HL-60/S4 (cell line): ENCODE data around the gene CTSF.
"Not testable (repeated sequence)": the region's sequence is repeated elsewhere in the genome, so short reads cannot be mapped to it uniquely, and the experiment has no call there.

ENCODE experiments used
- in situ Hi-C: fragments of 300-500 bp; cut with MboI; formaldehyde crosslinking; loops from 2 replicates; pipeline ENCODE4 v1.14.3; 2022; ENCODE audit warnings: low sequenced_read_pairs

The CTSF gene

DNA sequence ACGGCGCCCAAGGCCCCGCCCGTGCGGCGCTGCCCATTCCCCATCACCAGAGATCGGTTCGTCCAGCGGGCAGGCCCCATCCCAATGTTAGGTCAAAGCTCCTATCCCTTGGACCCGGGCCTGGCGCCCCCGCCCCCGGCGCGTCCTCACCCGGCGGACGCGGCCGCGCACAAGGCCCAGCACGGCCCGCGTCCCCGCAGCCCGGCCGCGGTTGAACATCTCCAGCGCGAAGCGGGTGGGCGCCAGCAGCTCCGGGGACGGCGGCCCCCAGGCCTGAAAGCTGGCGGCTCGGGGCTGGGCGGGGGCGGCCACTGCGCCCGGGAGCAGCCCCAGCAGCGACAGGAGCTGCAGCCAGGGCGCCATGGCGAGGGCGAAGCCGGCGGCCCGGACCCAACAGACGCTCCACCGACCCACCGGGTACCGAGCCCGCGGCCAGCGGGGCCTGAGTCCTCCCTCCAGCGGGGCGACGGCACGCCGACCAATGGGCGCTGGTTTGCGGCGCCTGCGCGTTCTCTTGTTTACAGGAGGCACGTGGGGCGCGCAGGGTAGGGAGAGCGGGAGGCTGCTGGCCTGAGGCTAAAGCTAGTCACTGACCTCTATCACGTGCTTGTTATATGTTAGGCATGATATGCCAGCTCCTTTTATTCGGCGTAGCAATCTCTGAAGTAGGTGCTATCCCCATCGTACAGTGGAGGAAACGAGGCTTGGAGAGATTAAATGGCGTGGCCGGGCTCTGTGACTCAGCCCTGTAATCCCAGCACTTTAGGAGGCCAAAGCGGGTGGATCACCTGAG, at the start of gene CTSF:
TSS of gene CTSF (minus strand) at position 483 of the 793 bp plus-strand sequence. CDS start at position 363, 120 bp downstream.
- in situ Hi-C loops: no loop called here

DNA sequence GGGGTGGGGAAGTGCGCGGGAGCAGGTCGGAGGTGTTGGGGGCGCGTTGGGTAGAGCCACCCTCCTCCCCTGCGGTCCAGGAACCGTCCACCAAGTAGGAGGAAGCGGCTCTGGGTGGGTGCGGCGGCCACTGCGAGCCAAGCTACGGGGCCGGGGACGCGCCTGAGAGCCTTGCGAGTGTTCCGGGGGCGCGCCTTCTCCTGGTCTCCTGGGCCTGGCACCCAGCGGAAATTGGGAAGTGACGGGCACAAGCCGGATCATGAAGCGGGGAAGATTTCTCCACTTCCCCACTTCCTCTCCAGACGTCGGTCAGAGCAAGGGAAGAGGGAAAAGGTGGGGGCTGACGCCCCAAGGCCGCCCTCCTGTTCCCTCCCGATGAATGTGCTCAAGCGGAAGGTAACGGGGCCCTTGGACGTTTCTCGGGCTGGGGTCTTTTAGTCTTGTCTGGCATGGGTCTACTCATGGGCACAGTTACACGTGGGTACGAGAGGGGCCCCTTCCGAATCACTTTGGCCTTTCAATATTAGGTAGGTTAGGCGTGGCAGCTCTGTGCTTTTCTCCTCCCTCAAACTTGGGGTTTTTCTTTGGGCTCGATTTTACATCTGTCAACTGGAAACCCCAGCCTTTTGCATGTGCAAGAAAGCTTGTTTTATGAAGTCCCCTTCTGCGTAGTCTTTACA, 48.9 kb upstream of the CTSF start:
- in situ Hi-C loops: no loop called here

DNA sequence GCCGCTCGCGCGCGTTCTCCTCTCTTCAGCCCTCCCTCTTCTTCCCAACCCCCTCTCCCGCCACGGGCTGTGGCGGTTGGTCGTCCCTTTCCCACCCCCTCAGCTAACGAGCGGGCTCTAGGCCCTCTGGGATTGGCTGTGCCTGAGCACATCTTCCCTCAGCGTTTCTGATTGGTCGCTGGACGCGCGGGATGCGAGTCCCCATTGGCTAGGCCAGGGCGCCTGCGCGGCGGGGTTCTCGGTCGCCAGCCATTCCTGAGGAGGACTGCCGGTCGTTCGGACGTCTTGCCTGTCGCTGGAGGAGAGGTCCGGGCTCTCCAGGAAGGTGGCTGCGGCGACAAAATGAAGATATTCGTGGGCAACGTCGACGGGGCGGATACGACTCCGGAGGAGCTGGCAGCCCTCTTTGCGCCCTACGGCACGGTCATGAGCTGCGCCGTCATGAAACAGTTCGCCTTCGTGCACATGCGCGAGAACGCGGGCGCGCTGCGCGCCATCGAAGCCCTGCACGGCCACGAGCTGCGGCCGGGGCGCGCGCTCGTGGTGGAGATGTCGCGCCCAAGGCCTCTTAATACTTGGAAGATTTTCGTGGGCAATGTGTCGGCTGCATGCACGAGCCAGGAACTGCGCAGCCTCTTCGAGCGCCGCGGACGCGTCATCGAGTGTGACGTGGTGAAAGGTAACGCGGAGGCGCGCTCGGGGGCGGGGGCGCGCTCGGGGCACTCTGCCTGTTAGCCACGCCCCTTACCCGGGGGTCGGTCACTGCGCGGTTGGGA, 48.2 kb upstream of the CTSF start, which contains the start of gene RBM14:
TSS of gene RBM14 (plus strand) at position 252 of the 776 bp plus-strand sequence. CDS start at position 343, 91 bp downstream.
- in situ Hi-C loops: no loop called here

GRCh38 chr11:66614073-66614472, 45.7 kb upstream of the CTSF start:
- in situ Hi-C loops: no loop called here

DNA sequence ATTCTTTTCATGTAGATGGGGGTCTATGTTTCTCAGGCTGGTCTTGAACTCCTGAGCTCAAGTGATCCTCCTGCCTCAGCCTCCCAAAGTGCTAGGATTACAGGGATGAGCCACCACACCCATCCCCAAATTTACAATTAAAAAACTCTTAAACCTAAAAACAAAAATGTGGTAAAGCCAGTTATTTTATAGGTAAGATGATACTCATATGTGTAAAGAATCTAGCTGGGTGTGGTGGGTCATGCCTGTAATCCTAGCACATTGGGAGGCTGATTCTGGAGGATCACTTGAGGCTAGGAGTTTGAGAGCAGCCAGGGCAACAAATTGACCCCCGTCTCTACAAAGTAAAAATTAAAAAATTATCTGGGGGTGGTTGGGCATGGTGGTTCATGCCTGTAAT, 44.1 kb upstream of the CTSF start:
- in situ Hi-C loops: no loop called here

GRCh38 chr11:66609721-66610617, 41.6 kb upstream of the CTSF start:
- in situ Hi-C loops: no loop called here

- in situ Hi-C loops: no loop called here
Measured at GRCh38 chr11:66607126-66607834, 38.9 kb upstream of the CTSF start.

GRCh38 chr11:66606608-66607007, 38.2 kb upstream of the CTSF start:
- in situ Hi-C loops: not testable (repeated sequence)

DNA sequence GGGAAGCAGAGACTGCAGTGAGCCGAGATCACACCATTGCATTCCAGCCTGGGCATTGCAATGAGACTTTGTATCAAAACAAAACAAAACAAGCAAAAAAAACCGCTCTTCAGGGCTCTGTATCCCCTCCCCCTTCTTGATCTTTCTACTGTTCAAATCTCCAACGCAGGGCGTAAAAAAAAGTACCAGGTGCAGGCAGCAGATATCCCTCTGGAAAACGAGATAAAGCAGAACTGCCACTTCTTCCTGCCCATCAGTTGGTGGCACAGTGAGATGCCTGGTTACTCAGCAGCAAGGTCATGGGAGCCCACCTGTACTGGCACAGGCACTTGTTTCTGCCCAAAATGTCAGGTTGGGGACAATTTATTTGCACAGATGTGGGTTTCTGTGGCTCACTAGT, 35.7 kb upstream of the CTSF start:
- in situ Hi-C loops: no loop called here

GRCh38 chr11:66603072-66603471, 34.7 kb upstream of the CTSF start:
- in situ Hi-C loops: no loop called here

DNA sequence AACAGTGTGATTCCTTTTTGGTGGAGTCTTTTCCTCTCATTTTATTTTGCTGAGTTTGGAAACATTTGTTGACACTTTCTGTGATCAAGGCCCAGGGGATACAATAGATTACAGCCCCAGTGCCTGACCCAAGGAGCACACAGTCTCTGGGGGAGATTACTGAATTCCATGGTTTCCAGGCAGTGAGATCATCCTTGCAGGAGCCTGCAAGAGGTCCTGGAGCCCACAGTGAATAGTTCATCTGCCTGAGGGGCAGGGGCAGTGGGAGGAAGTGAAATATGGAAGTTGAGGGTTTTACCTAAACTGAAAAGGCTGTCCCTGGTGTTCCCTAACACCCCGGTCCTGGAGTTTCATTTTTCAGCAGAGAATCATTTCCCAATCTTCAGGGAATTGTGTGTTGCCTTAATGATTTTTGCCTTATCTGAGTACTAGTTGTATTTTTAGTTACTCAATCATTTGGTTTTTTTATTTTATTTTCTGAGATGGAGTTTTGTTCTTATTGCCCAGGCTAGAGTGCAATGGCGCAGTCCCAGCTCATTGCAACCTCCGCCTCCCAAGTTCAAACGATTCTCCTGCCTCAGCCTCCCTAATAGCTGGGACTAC, 32.3 kb upstream of the CTSF start:
- in situ Hi-C loops: no loop called here

- in situ Hi-C loops: no loop called here
Measured at GRCh38 chr11:66600219-66600618, 31.8 kb upstream of the CTSF start.

GRCh38 chr11:66598993-66599392, 30.6 kb upstream of the CTSF start:
- in situ Hi-C loops: no loop called here

DNA sequence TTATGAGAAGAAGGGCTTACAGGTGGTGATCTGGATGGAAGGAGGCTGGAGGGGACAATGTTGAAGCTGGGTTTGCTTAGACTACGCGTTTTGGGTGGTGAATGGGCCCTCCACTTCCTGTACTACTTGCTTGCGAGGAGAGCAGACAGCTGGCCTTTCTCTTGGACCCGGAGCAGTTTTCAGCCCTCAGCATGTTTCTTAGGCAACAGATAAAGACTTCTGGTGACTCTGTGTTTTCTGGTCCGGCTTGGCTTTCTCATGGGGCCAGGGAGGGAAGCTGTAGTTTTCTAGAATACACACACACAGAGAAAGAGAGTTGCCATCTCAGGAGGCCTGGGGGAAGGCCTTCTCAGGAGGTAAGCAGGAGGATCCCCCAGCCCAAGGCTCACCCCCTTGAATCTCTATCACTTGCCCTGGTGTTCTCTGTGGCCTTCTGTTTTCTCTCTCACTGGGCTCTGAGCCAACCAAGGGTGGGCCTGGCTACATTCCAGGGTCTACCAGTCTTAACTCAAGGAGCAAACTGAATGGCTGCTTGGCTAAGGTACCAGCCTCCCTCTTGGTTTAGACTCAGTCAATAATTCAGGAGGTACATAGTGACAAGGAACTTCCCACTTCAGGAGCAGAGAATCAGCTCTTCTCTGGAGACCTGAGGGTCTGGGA, 27.0 kb upstream of the CTSF start:
- in situ Hi-C loops: no loop called here

- in situ Hi-C loops: no loop called here
Measured at GRCh38 chr11:66593650-66594049, 25.2 kb upstream of the CTSF start.

DNA sequence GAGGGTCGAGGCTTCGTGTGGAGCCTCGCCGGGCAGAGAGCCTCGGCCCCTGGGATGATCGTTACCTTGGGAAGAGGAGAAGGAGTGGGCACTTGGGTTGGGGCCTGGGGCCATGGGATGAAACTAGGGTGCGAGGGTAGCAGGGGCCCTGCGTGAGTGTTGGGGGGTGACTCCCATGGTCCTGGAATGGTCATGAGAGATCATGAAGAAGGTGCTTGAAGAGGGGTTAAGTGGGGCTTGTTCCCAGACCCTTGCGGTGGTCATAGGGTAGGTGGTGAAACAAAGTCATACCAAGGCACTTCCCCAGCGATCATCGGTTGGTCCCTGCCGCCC, 24.9 kb upstream of the CTSF start:
- in situ Hi-C loops: no loop called here

DNA sequence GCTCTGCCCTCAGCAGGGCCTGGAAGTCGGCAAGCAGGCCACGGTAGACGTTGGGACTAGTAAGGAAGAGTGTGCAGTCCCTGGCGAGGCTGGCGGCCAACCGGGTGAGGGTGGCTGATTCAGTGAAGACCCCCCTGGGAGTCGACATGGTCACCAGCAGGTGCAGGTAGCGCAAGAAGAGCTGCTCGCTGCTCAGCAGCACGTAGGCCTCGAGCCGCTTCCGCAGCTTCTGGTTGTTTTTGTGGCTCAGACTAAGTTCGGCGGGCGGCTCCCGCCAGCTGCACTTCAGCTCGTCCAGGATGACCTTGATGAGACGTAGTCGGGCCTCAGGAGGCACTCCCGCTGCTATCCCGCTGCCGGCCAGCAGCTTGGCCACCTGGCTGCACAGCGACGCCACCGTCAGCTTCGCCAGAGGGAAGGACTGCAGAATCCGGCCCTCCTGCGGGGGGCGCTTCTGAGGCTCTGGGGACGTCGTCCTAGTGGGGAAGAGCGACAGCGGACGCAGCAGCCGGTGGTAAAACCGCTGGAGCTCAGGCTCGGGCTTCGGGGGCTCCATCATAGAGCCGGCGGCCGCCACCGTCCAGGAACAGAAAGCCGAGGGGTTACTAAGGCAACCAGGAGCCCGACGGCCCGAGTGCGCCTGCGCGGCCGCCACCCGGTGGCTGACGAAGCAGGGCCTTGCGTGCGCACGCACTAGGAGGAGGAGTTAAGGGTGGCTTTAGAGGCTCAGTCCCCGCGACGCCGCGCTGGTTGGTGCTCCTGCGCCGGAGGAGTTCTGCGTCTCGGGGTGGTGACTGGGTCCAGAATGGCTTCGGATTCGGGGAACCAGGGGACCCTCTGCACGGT, 24.3 kb upstream of the CTSF start, which contains the start of the genes CCDC87 and CCS:
TSS of gene CCDC87 (minus strand) at position 607 of the 846 bp plus-strand sequence. CDS start at position 559, 48 bp downstream.
TSS of gene CCS (plus strand) at position 729 of the 846 bp plus-strand sequence. CDS start at position 806, 77 bp downstream.
- in situ Hi-C loops: no loop called here

DNA sequence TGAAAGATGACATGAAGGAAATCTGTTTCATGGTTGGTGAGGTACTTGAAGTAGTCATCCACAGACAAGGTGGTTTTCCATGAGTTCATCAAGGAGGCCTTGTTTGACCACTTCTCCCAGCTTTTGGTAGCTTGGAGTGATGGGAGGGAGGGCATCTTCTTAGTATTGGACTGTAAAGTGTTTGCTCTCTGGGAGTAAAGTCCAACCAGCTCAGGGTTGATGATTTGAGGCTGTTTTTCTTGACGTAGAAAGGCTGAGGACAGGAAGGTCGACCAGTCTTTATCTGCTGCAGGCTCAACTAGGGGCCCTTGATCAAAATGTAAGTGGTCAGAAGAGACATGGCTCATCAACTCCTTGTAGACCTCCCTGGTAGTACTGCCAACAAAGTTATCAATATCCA, 22.8 kb upstream of the CTSF start:
- in situ Hi-C loops: no loop called here
